B cell (primary cell): ENCODE results near the gene LAMA2. TPM values are rescaled to one million over a fixed set of nuclear protein-coding genes. Genes with fewer than 3 reads are reported as not detected.

Experiments
- ATAC-seq: fragments of 200-7000 bp; cut with Tn5 transposase; one replicate; pipeline ENCODE4 v1.10.0; 2021; ENCODE audit warnings: low read depth, mild to moderate bottlenecking, moderate number of reproducible peaks, moderate library complexity
- CTCF ChIA-PET: fragments of 350-600 bp; sonication (Branson Sonifier 250); formaldehyde crosslinking; loops from one replicate; lab custom pipeline; 2021; ENCODE audit warnings: antibody characterized with exemption, inconsistent platforms; lab: Charles Lee
- POLR2A ChIA-PET: fragments of 350-600 bp; sonication (Branson Sonifier 250); formaldehyde crosslinking; loops from one replicate; lab custom pipeline; 2021; ENCODE audit warnings: antibody characterized with exemption; lab: Charles Lee
- DNase-seq: peaks from one replicate; pipeline ENCODE4 v3.0.0; 2013
- H2AFZ ChIP-seq: 2 replicates; pipeline ENCODE4 v1.6.1; 2012; ENCODE audit warnings: mild to moderate bottlenecking, low read depth, low read length; ENCODE audit not compliant: insufficient read depth, poor library complexity, severe bottlenecking
- H3K27ac ChIP-seq, 2 donors: 1 replicate in 1 of 2; 2 replicates in 1 of 2; pipeline ENCODE4 v1.5.1; 2012 to 2013; ENCODE audit warnings: low read length in 2 of 2, mild to moderate bottlenecking in 2 of 2, moderate library complexity in 1 of 2
- H3K27me3 ChIP-seq, 4 experiments: fragments of 200-600 bp in 1 of 4; sonication (generic) in 1 of 4; replicated peaks in 1 of 4; 1 replicate in 2 of 4; 2 replicates in 2 of 4; pipeline versions ENCODE4 v1.6.1 to v1.7.0; 2013 to 2016; ENCODE audit warnings: low read length in 3 of 4, mild to moderate bottlenecking in 2 of 4, mixed read lengths in 1 of 4, moderate library complexity in 1 of 4; ENCODE audit not compliant: insufficient read depth in 4 of 4, control insufficient read depth in 3 of 4; ENCODE audit errors: control extremely low read depth in 1 of 4
- H3K36me3 ChIP-seq, 2 experiments: replicated peaks in 1 of 2; 1 replicate in 1 of 2; 2 replicates in 1 of 2; pipeline versions ENCODE4 v1.6.1 to v1.7.1; 2013; ENCODE audit warnings: low read length in 1 of 2; ENCODE audit not compliant: insufficient read depth in 2 of 2, control insufficient read depth in 1 of 2; ENCODE audit errors: control extremely low read depth in 1 of 2, extremely low read depth in 1 of 2
- H3K4me1 ChIP-seq, 2 donors: fragments of 200-600 bp in 1 of 2; sonication (generic) in 1 of 2; 1 replicate in 1 of 2; 2 replicates in 1 of 2; pipeline versions ENCODE4 v1.5.1 to v1.6.1; 2013 to 2017; ENCODE audit warnings: low read length in 2 of 2; ENCODE audit not compliant: control insufficient read depth in 2 of 2, insufficient read depth in 2 of 2
- H3K4me2 ChIP-seq: replicated peaks from 2 replicates; pipeline ENCODE3; 2012; ENCODE audit warnings: mild to moderate bottlenecking, low read depth, low read length; ENCODE audit not compliant: poor library complexity, severe bottlenecking
- H3K4me3 ChIP-seq, 5 experiments: fragments of 200-600 bp in 1 of 5; sonication (generic) in 1 of 5; 1 replicate in 3 of 5; 2 replicates in 2 of 5; pipeline versions ENCODE4 v1.5.1 to v1.7.0; 2011 to 2016; ENCODE audit warnings: low read length in 4 of 5, mild to moderate bottlenecking in 4 of 5, low read depth in 2 of 5, control low read depth in 1 of 5, moderate library complexity in 1 of 5; ENCODE audit not compliant: insufficient read depth in 1 of 5; ENCODE audit errors: control extremely low read depth in 1 of 5, extremely low read depth in 1 of 5
- H3K79me2 ChIP-seq: fragments of 200-600 bp; sonication (generic); one replicate; pipeline ENCODE4 v1.6.0; 2016; ENCODE audit warnings: low read length; ENCODE audit not compliant: control insufficient read depth, insufficient read depth
- H3K9ac ChIP-seq: fragments of 200-600 bp; sonication (generic); 2 replicates; pipeline ENCODE4 v1.6.1; 2017; ENCODE audit warnings: mild to moderate bottlenecking, low read length, moderate library complexity
- H3K9me3 ChIP-seq, 3 donors: one replicate each; pipeline versions ENCODE4 v1.6.1 to v1.7.1; 2013; ENCODE audit warnings: low read length in 2 of 3; ENCODE audit not compliant: control insufficient read depth in 2 of 3, insufficient read depth in 1 of 3; ENCODE audit errors: control extremely low read depth in 1 of 3
- H4K20me1 ChIP-seq: 2 replicates; pipeline ENCODE4 v1.6.0; 2012; ENCODE audit warnings: mild to moderate bottlenecking, low read length; ENCODE audit not compliant: insufficient read depth, control insufficient read depth, poor library complexity, severe bottlenecking
- H3K27ac Mint-ChIP-seq: one replicate; pipeline ENCODE4 v1.8.0; 2021; ENCODE audit warnings: mixed read lengths
- H3K27me3 Mint-ChIP-seq: one replicate; pipeline ENCODE4 v1.8.0; 2021; ENCODE audit warnings: mixed read lengths
- H3K4me1 Mint-ChIP-seq: one replicate; pipeline ENCODE4 v1.8.0; 2021; ENCODE audit warnings: mixed read lengths
- H3K4me3 Mint-ChIP-seq: one replicate; pipeline ENCODE4 v1.8.0; 2021; ENCODE audit warnings: mixed read lengths
- H3K9me3 Mint-ChIP-seq: one replicate; pipeline ENCODE4 v1.8.0; 2022; ENCODE audit warnings: mixed read lengths; ENCODE audit not compliant: insufficient read depth
- CTCF ChIP-seq: fragments of 200-600 bp; IDR thresholded peaks from one replicate; pipeline ENCODE4 v1.8.0; 2022; ENCODE audit warnings: antibody characterized with exemption, mild to moderate bottlenecking
- EZH2 ChIP-seq: IDR thresholded peaks from 2 replicates; pipeline ENCODE4 v1.6.1; 2012; ENCODE audit warnings: borderline replicate concordance, low read depth, mild to moderate bottlenecking, moderate library complexity, low read length; ENCODE audit not compliant: insufficient read depth, poor library complexity, severe bottlenecking
- WGBS: methylation state at CpG from one replicate; pipeline ENCODE4 v1.1.5; 2013; ENCODE audit warnings: missing lambda C conversion rate; ENCODE audit not compliant: insufficient coverage; 5-methylcytosine and 5-hydroxymethylcytosine counted together
- intact Hi-C: fragments of 100-400 bp; cut with micrococcal nuclease; formaldehyde crosslinking; loops from one replicate; pipeline ENCODE4 v1.10.0; 2022
- polyA plus RNA-seq: library from polyadenylated mRNA; depleted of rRNA; stranded (reverse); fragments of >200 nt; gene quantifications from 2 replicates; pipeline ENCODE4 v1.2.3, GENCODE V29; 2012
- total RNA-seq, 2 donors: library from RNA; stranded (reverse); fragments of 120-200 nt in 1 of 2; gene quantifications; 1 replicate in 1 of 2; 2 replicates in 1 of 2; pipeline versions ENCODE4 v1.2.3 to v1.2.4, GENCODE V29; 2013 to 2022

LAMA2 gene
- total and polyA plus RNA-seq, 2 donors (not counting 1 experiment from before 2014, with no cell fraction given) = 0.16 TPM; not detected in 1

GRCh38 chr6:129455126-129455769, 572.3 kb downstream of the LAMA2 start:
- POLR2A ChIA-PET = no interaction called here
- Histone ChIP-seq H2AFZ (no peak overlapping the region), H3K36me3 (no peaks in the 10 kb centered on the region), H3K79me2 (no peaks in the 10 kb centered on the region), H3K4me1 (no peaks in the 10 kb centered on the region), H3K4me3 (no peak overlapping the region), H3K9me3 (no peaks in the 10 kb centered on the region), H3K9ac (no peak overlapping the region), H3K27ac (no peak overlapping the region), H3K27me3 (peaks cover 0 to 2% (median 0%) of the 10 kb centered on the region in 4 experiments), H3K4me2 (no peak overlapping the region), H4K20me1 (no peaks in the 10 kb centered on the region)
- CTCF ChIA-PET = no interaction called here
- ATAC-seq (no peak), DNase-seq (no peak)
- Mint-ChIP-seq H3K27me3 (peaks cover 33% of the 10 kb centered on the region), H3K9me3 (no peaks in the 10 kb centered on the region), H3K4me1 (no peaks in the 10 kb centered on the region), H3K4me3 (no peak overlapping the region), H3K27ac (no peak overlapping the region)
- TF ChIP-seq CTCF (no peak), EZH2 (no peak)
- no CpG with 5 or more reads among the region's 3 CpGs for WGBS
- intact Hi-C loops = no loop called here

DNA sequence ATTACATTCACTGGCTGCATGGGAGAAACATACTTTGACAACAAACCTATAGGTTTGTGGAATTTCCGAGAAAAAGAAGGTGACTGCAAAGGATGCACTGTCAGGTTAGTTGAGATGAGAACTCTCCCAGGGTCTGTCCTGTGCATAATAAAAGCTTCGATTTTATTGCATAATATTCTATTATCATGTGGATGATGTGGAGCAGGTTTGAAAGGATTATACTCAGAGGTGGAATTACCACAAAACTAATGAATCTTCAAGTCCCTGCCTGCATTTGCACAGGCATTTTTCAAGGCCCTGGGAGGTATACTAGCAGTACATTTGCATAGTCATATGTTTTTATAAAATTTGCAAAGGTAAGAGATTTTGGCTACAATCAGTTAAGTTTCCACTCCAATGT, 577.3 kb downstream of the LAMA2 start:
- no peaks in the 10 kb centered on the region for H3K9me3 Mint-ChIP-seq
- Histone ChIP-seq H3K9ac (no peak overlapping the region), H3K4me2 (no peak overlapping the region), H2AFZ (no peak overlapping the region), H3K27me3 (peaks cover 0 to 3% (median 0%) of the 10 kb centered on the region in 4 experiments), H3K36me3 (no peaks in the 10 kb centered on the region), H4K20me1 (no peaks in the 10 kb centered on the region), H3K27ac (no peak overlapping the region), H3K9me3 (no peaks in the 10 kb centered on the region), H3K79me2 (no peaks in the 10 kb centered on the region), H3K4me1 (no peaks in the 10 kb centered on the region), H3K4me3 (no peak overlapping the region)
- 100% methylated on average over 1 of the region's 2 CpGs for WGBS
- intact Hi-C loops = no loop called here
- DNase-seq (no peak), ATAC-seq (no peak)
- H3K4me3 Mint-ChIP-seq = no peak overlapping the region
- no peak overlapping the region for H3K27ac Mint-ChIP-seq
- H3K27me3 Mint-ChIP-seq = peaks cover 22% of the 10 kb centered on the region
- H3K4me1 Mint-ChIP-seq = no peaks in the 10 kb centered on the region
- CTCF ChIA-PET = no interaction called here
- POLR2A ChIA-PET = no interaction called here
- no peak for TF ChIP-seq CTCF
- no peak for TF ChIP-seq EZH2
